Duodenal mucosa (tissue), 2 donors: ENCODE data around the gene BTBD6.

Experiments
- H3K27ac ChIP-seq: one replicate; pipeline ENCODE4 v1.7.0; 2013; ENCODE audit warnings: low read depth, low read length
- H3K27me3 ChIP-seq, 2 donors: one replicate each; pipeline ENCODE4 v1.7.0; 2013; ENCODE audit warnings: low read length in 2 of 2, control low read depth in 1 of 2; ENCODE audit not compliant: insufficient read depth in 2 of 2, control insufficient read depth in 1 of 2
- H3K36me3 ChIP-seq, 2 donors: one replicate each; pipeline ENCODE4 v1.7.0; 2013; ENCODE audit warnings: low read length in 2 of 2, control low read depth in 1 of 2; ENCODE audit not compliant: insufficient read depth in 2 of 2, control insufficient read depth in 1 of 2
- H3K4me1 ChIP-seq, 2 donors: one replicate each; pipeline ENCODE4 v1.7.0; 2013; ENCODE audit warnings: low read length in 2 of 2, control low read depth in 1 of 2; ENCODE audit not compliant: insufficient read depth in 2 of 2, control insufficient read depth in 1 of 2
- H3K4me3 ChIP-seq, 2 donors: one replicate each; pipeline ENCODE4 v1.7.0; 2013; ENCODE audit warnings: low read length in 2 of 2, low read depth in 1 of 2
- H3K9ac ChIP-seq, 2 donors: one replicate each; pipeline ENCODE4 v1.7.0; 2013; ENCODE audit warnings: low read length in 2 of 2, low read depth in 1 of 2
- H3K9me3 ChIP-seq, 2 donors: one replicate each; pipeline ENCODE4 v1.7.0; 2013; ENCODE audit warnings: low read length in 2 of 2, control low read depth in 1 of 2; ENCODE audit not compliant: control insufficient read depth in 1 of 2

The BTBD6 gene

GRCh38 chr14:105248368-105249181, at the start of gene BTBD6:
TSS of gene BTBD6 (plus strand) at chr14:105248533. CDS start at chr14:105248712, 179 bp downstream.
- H3K36me3 ChIP-seq: peaks cover 19 to 38% of the 10 kb centered on the region in 2 donors
- H3K4me3 ChIP-seq: peak within 1 kb of the TSS; percentile 74 to 79
- H3K9ac ChIP-seq: peak within 1 kb of the TSS; percentile 68 to 70
- H3K4me1 ChIP-seq: peaks cover 13 to 18% of the 10 kb centered on the region in 2 donors
- no peaks in the 10 kb centered on the region for H3K9me3 ChIP-seq
- H3K27ac ChIP-seq: peak within 1 kb of the TSS; percentile 80
- H3K27me3 ChIP-seq: no peaks in the 10 kb centered on the region

GRCh38 chr14:105198588-105198987, 49.7 kb upstream of the BTBD6 start:
- H3K9ac ChIP-seq: no peak overlapping the region
- H3K27me3 ChIP-seq: peaks cover 58 to 66% of the 10 kb centered on the region in 2 donors
- H3K9me3 ChIP-seq: no peaks in the 10 kb centered on the region
- no peak overlapping the region for H3K27ac ChIP-seq
- H3K4me3 ChIP-seq: no peak overlapping the region
- H3K4me1 ChIP-seq: peaks cover 14 to 30% of the 10 kb centered on the region in 2 donors
- H3K36me3 ChIP-seq: no peaks in the 10 kb centered on the region

GRCh38 chr14:105199093-105199492, 49.2 kb upstream of the BTBD6 start:
- no peak overlapping the region for H3K4me3 ChIP-seq
- peaks cover 54 to 64% of the 10 kb centered on the region in 2 donors for H3K27me3 ChIP-seq
- H3K4me1 ChIP-seq: peaks cover 12 to 34% of the 10 kb centered on the region in 2 donors
- no peaks in the 10 kb centered on the region for H3K9me3 ChIP-seq
- H3K9ac ChIP-seq: no peak overlapping the region
- H3K27ac ChIP-seq: no peak overlapping the region
- H3K36me3 ChIP-seq: no peaks in the 10 kb centered on the region

- Histone ChIP-seq H3K27me3 (peaks cover 45 to 55% of the 10 kb centered on the region in 2 donors), H3K9me3 (no peaks in the 10 kb centered on the region), H3K4me1 (peaks cover 20 to 41% of the 10 kb centered on the region in 2 donors), H3K27ac (no peak overlapping the region), H3K36me3 (no peaks in the 10 kb centered on the region), H3K9ac (no peak overlapping the region), H3K4me3 (no peak overlapping the region)
Observed at GRCh38 chr14:105200074-105200473, 48.3 kb upstream of the BTBD6 start.

- Histone ChIP-seq H3K4me1 (peaks cover 20 to 37% of the 10 kb centered on the region in 2 donors), H3K27me3 (peaks cover 40 to 49% of the 10 kb centered on the region in 2 donors), H3K9me3 (no peaks in the 10 kb centered on the region), H3K4me3 (no peak overlapping the region), H3K36me3 (no peaks in the 10 kb centered on the region), H3K27ac (no peak overlapping the region), H3K9ac (no peak overlapping the region)
Observed at GRCh38 chr14:105200641-105201040, 47.7 kb upstream of the BTBD6 start.

- H3K27ac ChIP-seq: no peak overlapping the region
- H3K4me1 ChIP-seq: peaks cover 15 to 36% of the 10 kb centered on the region in 2 donors
- no peaks in the 10 kb centered on the region for H3K36me3 ChIP-seq
- no peaks in the 10 kb centered on the region for H3K9me3 ChIP-seq
- no peak overlapping the region for H3K4me3 ChIP-seq
- H3K9ac ChIP-seq: no peak overlapping the region
- peaks cover 33 to 42% of the 10 kb centered on the region in 2 donors for H3K27me3 ChIP-seq
Observed at GRCh38 chr14:105201156-105201924, 47.0 kb upstream of the BTBD6 start.

GRCh38 chr14:105201925-105202513, 46.3 kb upstream of the BTBD6 start:
- no peak overlapping the region for H3K4me3 ChIP-seq
- peaks cover 32 to 35% of the 10 kb centered on the region in 2 donors for H3K27me3 ChIP-seq
- no peaks in the 10 kb centered on the region for H3K9me3 ChIP-seq
- H3K9ac ChIP-seq: no peak overlapping the region
- H3K36me3 ChIP-seq: no peaks in the 10 kb centered on the region
- peaks cover 14 to 34% of the 10 kb centered on the region in 2 donors for H3K4me1 ChIP-seq
- H3K27ac ChIP-seq: no peak overlapping the region

- H3K36me3 ChIP-seq: no peaks in the 10 kb centered on the region
- peaks cover 26 to 28% of the 10 kb centered on the region in 2 donors for H3K27me3 ChIP-seq
- no peak overlapping the region for H3K27ac ChIP-seq
- no peak overlapping the region for H3K4me3 ChIP-seq
- no peak overlapping the region for H3K9ac ChIP-seq
- peaks cover 14 to 26% of the 10 kb centered on the region in 2 donors for H3K4me1 ChIP-seq
- H3K9me3 ChIP-seq: no peaks in the 10 kb centered on the region
Observed at GRCh38 chr14:105203057-105203531, 45.2 kb upstream of the BTBD6 start.

- Histone ChIP-seq H3K4me3 (no peak overlapping the region), H3K27me3 (peaks cover 20 to 23% of the 10 kb centered on the region in 2 donors), H3K9ac (no peak overlapping the region), H3K27ac (no peak overlapping the region), H3K36me3 (no peaks in the 10 kb centered on the region), H3K4me1 (peaks cover 14 to 26% of the 10 kb centered on the region in 2 donors), H3K9me3 (no peaks in the 10 kb centered on the region)
Observed at GRCh38 chr14:105203701-105204100, 44.6 kb upstream of the BTBD6 start.
